RPMI8226 (cell line): ENCODE results near the gene SAG.
A peak's percentile ranks its signal among the peaks of the same experiment; 100 is the strongest.
"Not testable (repeated sequence)": the region's sequence is repeated elsewhere in the genome, so short reads cannot be mapped to it uniquely, and the experiment has no call there.

Experiments
- DNase-seq: peaks from one replicate; pipeline ENCODE4 v3.0.0-alpha.2; 2015

Gene SAG

DNA sequence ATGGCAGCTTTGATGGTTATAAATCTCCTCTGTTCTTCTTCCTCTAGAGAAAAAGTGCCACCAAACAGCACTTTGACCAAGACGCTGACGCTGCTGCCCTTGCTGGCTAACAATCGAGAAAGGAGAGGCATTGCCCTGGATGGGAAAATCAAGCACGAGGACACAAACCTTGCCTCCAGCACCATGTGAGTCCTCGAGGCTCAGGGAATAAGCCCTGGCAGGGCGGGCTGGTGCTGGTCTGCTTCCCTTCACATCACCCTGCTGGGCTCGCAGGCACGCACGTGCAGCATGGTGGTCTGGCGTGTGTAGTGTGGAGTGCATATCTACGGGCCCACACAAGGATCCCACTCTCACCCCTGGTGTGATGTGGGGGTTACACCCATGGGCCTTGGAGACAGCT lies 27.3 kb downstream of the SAG start:
- DNase-seq: no peak

DNA sequence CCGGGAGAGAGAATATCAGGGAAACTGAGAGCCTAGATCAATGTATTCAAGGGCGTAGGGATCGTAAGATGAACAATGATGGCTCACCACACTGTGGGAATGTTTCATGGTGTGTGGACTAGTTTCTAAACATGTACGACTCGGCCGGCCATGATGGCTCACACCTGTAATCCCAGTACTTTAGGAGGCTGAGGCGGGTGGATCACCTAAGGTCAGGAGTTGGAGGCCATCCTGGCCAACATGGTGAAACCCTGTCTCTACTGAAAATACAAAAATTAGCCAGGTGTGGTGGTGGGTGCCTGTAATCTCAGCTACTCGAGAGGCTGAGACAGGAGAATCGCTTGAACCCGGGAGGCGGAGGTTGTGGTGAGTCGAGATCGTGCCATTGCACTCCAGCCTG lies 28.5 kb downstream of the SAG start:
- not testable (repeated sequence) for DNase-seq

DNA sequence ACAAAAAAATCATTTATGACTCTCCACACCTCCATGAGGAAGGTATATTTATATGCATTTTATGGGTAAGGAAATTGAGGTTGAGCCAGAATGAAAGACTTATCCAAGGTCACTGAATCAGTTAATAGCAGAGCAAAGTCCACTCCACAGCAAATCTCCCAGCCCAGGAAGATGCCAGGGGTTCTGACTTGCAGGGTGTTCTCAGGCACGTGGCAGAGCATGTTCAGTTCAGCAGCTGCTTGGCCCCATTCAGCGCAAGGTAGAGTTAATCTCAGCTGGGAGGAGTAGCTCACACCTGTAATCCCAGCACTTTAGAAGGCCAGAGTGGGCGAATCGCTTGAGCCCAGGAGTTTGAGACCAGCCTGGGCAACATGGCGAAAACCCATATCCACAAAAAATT lies 28.9 kb downstream of the SAG start:
- DNase-seq: no peak

DNA sequence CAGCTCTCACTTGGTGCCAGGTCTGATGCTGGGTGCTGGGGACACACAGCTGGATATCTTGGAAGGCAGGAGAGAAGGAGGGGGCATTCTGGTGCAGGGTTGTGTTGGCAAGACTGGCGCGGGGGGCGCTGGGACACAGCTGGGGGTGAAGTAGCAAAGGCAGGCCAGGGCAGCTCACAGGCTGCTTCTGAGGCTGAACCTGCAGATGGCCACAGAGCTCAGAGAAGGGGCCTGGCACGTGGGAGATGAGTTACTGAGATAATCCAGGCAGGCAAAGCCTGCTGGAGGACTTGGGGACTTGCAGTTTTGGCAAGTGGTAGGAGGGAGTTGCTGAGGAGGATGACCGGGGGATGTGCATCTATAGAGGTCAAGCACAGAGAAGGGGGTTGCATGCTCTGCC lies 30.4 kb downstream of the SAG start:
- DNase-seq: no peak

DNA sequence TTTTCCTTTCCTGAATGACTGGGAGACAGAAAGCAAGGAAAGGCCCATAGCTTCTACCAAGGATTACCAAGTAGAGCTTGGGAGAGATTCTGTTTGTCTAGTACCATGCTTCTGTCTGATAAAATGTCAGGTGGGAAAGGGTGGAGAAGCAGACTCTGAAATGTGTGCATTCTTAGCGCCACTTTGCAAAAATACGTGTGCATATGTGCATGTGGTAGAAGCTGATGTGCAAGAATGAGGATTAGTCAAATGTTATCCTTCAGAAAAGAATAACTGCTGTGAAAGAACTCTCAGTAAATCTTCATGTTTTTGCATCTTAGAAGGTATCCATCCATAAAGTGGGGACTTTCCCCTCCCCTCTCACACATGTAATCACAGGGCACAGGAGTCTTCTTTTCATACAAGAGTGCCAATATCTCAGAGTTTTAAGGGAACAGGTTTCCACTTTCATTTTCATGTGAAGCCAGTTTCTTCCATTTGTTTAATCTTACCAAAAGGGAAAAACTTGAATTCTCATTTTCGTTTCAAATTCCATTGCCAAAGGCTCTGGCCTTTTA lies 31.3 kb downstream of the SAG start:
- no peak for DNase-seq

DNA sequence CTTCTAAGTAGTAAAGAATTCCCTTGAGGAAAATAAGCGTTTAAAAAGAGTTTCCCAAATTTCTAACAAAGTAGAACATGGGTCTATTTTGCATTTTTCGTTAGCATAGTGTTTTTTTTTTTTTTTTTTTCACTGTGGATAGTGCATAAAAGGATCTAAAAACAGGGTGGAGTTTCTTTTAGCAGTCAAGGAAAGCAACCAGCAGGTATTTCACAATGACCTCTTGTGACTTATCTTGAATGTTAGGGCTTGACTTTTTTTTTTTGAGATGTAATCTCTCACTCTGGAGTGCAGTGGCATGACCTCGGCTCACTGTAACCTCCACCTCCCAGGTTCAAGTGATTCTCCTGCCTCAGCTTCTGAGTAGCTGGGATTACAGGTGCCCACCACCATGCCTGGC lies 31.8 kb downstream of the SAG start:
- no peak for DNase-seq

DNA sequence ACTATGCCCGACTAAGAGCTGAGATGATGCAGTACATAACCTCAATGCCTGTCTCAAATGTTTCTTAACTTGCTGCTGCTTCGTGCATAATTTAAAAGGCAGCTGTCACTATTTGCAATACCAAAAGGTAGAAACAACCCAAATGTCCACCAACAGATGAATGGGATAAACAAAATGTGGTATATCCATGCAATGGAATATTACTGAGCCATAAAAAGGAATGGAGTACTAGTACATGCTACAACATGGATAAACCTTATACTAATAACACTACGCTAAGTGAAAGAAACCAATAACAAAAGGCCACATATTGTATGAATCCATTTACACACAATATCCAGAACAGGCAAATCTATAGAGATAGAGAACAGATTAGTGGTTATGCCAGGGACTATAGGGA lies 33.7 kb downstream of the SAG start:
- DNase-seq: no peak

DNA sequence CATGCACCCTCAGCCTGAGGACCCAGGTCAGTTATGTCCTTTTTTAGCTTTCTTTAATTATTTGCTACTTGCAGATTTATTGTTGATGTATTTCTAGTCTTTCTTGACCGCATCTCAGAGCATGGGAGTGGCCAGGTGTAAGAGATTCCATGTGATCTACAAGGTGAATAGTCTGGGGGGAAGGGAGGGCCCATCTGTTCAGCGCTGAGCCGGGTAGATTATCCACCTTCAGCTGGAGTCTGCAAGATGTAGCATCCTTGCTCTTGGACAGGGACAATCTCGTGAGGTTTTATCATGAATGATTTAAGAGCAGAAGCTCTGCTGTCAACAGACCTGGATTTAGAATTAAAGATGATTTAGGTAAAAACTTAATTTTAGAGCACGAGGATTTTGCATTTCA lies 34.7 kb downstream of the SAG start:
- no peak for DNase-seq

DNA sequence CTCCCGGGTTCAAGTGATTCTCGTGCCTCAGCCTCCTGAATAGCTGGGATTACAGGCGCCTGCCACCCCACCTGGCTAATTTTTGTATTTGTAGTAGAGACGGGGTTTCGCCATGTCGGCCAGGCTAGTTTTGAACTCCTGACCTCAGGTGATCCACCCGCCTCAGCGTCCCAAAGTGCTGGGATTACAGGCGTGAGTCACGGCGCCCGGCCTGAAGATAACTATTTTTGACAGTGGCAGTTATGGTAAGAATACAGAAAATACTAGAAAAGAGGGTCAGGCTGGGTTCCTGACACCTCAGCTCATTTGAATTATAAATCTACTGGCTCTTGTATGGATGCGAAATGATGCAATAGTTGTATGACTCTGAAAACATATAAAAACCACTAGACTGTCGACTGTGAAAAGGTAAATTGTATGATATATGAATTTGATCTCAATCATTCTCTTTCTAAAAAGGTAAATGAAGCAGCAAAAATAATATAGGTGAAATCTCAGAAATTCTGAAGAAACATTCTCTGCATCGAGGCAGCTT lies 35.6 kb downstream of the SAG start:
- DNase-seq: no peak

DNA sequence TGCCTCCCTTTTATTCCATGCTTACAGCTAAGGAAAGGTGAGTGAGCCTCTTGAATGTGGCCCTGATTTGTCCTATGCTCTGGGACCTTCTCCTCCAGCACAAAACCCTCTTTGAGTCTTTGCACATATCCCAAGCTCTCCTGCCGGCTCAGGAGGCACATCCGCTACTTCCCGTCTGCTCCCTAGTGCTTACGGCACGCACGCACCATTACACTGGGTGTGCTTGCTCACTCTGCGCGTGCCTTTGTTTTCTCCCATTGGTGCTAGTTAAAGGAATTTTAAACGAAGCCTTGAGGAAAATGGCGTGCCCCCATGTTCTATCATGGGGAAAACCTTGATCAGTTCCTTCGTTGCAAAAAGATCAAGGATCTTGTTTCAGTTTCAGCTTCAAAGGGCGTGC lies 38.8 kb downstream of the SAG start:
- no peak for DNase-seq

DNA sequence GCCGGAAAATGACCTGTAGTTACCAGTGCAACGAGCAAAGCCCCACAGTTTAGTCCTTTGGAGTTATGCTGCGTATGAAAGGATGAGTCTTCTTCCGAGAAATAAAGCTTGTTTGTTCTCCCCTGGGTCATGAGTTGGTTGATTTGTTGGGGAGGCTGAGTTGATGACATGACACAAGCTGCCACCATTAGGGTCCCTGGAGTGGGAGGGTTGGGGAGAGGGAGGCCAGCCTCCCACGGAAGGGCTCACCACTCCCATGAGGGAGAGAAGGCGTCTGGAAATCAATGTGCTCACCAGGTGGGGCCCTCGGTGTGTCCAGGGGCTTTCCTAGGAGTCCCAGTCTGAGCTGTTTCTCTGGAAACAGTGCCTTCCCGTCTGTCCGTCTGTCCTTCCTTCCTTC lies 39.3 kb downstream of the SAG start:
- no peak for DNase-seq

DNA sequence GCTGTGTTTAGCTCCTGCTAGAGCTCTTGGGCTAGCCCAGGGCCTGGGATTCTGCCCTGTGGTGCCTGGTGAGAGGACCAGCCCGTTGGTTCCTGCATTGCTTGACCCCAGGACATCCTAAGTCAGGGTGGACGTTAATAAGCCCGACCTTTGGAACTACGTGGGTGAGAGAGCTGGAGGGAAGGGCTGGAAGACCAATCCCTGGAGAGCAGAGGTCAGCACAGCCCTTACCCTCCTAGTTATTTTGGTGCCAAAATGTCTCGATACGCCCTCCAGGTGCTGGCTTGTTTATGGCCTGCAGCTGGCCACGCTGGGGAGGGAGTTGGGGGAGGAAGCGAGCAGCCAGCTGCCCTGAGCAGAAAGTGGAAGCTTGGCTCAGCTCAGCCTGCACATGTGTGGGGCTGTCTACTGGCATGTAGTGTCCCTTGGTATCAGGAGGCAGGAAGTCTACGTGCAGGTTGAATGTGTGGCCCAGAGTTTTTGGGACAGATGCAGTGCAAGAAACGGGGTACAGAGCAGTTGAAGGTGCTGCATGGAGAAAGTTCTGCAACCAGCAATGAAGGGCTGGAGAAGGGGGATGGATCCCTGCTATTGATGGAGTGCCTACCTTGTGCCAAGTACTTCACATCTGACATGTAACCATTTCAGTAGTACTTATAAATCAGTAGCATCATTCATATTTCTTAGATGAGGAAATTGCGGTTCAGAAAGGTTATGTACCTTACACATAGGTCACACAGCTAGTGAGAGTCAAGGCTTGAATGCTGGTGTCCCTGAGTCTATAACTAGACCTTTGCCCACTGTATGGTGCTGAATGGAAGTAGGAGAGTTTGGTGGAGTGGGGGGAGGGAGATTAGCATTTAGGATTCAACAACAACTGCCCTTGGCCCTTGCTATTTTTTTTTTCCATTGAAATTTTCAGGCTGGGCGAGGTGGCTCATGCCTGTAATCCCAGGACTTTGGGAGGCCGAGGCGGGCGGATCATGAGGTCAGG lies 41.7 kb downstream of the SAG start:
- peak; percentile 88 for DNase-seq

DNA sequence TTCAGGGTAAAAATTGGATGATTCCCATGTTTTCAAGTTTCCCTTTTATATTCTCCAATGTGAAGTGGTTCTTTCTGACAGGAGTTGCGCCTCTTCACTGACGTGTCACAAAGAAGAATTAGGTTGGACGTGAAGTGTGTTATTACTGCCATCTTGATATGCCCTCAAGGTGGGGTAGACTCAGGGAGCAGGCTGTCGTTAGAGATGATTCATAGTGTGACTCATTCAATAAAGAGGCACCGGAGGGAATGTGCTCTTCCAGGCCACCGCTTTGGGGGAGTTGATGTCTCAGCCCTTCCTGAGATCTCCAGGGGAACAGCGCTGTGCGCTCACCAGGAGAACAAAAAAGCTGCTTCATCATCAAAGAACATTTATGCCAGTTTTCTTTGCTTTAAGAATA lies 43.1 kb downstream of the SAG start:
- no peak for DNase-seq

DNA sequence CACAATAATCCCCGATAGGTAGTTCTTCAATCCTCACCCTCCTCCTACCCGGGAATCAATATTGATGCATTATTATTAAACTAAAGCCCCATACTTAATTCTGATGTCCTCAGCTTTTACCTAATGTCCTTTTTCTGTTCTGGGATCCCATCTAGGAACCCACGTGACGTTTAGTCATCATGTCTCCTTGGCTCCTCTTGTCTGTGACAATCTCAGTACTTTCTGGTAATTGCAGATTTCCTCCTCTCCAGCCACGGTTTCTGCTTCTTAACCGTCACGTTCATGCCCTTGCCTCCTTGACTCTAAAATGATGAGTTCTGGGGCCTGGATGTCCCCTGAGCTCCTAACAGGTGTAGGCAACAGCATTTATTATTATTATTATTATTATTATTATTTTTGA lies 43.8 kb downstream of the SAG start:
- DNase-seq: no peak

DNA sequence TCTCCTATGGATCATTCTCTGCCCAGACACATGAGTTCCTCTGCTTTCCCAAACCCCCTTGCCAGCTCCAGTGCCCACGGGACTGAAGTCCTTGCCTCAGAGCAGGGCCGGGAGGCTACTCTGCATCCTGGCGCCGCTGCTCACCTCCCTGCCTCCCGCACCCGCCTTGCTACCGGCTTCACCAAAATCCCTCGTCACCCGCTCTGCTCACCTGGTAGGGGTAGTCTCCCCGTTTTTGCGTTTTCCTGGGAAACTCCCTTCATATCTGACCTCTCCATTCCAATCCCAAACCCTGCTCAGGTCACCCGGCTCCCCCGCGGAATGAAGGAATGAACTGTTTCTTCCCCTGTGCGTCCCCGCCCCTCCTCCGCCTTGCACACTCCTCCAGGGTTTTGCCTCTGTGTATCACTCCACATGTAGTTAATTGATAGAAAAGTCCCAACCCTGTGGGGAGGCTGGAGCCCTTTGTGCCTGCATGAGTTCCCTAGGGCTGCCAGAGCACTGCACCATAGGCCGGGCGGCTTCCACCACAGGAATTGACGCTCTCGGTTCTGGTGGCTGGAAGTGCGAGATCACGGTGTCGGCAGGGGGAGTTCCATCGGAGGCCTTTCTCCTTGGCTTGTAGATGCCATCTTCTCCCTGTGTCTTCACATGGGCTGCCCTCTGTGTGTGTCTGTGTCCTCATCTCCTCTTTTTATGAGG lies 44.7 kb downstream of the SAG start:
- DNase-seq: no peak

DNA sequence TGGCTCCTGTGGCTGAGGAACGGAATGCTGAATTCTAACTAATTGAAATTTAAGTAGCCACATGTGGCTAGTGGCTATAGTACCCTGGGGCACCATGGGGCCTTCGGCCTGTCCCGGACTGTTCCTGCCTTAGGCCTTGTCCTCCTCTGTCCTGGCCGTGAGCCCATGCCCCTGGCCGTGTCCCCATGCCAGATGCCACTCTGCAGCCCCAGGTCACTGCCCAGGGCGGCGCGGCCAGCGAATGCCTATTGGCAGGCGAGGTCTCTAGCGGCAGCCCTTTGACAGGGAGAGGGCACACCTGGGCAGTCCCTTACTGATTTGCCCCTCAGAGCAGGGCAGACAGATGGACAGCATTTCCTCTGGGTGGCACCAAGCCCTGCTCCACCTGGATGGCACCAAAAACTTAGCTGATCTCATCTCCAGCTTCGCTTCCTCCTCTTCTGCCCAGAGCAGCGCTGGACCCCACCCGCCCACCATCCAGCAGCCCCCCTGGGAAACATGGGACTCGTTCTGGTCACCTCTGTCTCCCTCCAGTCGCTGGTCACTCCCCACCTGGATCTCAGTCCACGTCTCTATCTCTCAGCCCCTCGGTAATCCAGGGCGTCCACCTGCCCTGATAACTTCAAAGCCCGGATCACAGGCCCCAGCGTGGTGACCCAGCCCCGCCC lies 45.6 kb downstream of the SAG start:
- DNase-seq: no peak

DNA sequence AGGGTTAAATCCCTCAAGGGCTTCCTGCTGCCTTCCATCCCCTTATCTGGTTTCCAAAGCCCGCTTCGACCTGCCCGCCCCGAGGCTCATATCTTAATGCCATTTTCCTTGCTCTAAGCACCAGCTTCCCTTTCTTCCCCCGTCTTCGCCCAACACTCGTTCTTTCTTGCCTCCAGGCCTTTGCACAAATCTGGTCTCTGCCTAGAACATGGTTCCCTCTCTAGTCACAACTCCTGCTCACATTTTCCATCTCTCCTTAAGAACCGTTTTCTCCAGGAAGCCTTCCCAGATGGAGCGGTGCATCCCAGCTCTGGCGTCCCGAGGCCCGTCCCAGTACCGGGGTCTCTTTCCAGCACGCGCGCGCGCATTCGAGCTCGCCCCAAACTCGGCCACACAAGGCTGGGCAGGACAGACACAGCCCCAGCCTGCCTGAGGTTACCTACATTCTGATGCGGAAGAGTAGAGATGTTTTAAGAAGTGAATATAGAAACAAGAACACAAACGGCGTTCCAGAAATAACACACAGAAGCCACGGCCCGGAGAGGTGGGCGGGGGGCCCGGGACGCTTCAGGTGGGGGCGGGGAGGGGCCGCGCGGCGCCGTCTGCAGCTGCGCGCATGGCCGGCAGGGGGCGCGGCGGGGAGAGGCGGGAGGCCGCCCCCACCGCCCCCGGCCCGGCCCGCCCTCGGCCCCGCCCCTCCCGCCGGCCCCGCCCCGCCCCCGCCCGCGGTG lies 46.3 kb downstream of the SAG start, which contains the start of gene DGKD:
Gene DGKD (plus strand): TSS at position 726 of the 731 bp plus-strand sequence. CDS start 25 bp downstream, outside the sequence.
- DNase-seq: peak; percentile 68

DNA sequence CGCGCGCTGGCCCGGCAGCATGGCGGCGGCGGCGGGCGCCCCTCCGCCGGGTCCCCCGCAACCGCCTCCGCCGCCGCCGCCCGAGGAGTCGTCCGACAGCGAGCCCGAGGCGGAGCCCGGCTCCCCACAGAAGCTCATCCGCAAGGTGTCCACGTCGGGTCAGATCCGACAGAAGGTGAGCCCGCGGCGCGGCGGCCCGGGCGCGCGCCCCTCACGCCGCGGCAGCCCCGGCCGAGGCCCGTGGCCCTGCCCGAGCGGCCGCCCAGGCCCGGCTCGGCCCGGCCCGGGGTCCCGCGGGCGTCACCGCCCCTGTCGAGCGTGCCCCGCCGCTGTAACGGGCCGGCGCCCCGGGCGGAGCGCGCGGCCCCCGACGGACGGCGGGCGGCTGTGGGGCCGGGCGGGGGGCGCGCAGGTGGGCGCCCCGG lies 46.9 kb downstream of the SAG start:
- DNase-seq: no peak

DNA sequence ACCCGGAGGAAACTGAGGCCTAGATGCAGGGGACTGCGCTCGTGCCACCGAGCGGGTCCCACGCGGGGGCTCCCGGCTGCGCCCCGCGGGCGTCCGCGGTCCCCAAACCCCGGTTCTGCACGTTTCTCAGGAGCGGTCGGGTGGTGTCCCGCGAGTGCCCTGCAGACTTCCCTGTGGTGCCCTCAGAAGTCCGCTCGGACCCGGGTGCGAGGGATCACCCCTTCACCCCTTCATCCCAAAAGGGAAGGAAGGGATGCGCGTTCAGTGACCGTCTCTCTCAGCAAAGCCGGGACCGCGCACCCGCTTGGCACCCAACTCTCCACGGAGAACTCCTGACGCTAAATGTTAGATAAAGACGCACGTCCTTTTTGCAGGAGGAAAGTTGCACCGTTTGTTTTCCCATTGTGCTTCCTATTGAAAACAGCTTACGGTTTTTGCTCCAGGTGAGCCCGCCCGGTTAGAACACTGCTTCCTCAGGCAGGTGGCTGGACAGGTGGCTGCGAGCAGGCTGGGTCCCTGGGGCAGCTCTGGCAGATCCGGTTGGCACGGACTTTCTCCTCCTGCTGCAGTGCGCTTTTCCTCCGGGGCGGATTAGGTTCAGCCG lies 47.5 kb downstream of the SAG start:
- peak; percentile 7 for DNase-seq

DNA sequence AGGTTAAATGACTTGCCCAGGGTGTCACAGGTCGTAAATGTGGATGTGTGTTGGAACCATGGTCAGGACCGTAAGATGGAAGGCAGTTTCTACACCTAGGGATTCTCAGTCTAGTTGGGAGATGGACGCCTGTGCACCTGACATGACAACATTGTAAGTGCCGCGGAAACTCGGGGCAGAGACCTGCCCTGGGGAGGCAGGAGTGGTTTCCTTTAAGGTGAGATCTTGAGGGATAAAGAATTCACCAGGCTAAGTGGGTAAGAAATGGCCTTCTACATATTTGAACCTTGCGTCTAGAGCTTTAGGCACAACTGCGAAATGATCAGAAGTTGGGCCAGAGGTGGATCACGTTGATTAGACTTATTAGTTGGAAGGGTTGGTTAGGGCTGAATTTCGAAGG lies 48.3 kb downstream of the SAG start:
- no peak for DNase-seq

DNA sequence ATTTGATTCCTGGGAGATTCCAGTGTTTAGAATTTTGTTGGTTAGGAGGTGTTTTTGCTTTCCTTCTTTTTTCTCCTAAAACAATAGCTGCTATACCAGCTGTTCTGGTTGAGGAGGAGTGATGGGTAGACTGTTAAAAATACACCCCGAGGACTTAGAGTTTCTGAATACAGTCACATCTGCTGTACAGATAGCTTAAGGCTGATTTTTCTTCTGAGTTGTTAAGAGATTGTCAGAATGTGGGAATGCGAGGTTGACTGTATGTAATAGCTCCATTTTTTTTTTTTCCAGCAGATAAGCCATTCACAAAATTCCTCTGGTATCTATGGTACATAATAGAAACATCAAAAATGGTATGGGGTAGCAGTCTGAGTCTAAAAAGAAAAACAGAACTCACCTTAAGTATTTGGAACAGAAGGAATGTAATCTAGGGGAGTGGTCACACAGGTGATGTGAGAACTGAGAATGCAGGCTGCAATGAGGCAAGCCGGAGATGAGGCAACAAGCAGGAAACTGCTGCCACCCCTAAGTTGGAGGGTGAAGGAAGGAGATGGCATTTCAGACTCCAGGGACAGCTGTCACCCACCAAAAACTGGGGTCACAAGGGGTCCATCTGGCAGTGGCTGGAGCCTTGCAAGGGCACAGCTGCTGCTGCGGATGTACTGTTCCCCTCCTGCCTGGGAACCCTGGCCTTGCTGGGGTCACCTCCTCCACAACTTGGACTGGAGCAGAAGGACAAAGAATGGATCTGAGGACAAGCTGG lies 49.1 kb downstream of the SAG start:
- no peak for DNase-seq
